HepG2 (cell line): ENCODE data around the gene EBF4. TPM values are rescaled to one million over a fixed set of nuclear protein-coding genes. Genes with fewer than 3 reads are reported as not detected.
A peak's percentile ranks its signal among the peaks of the same experiment; 100 is the strongest.

Experiments used
- AHDC1 ChIP-seq: sonication (generic); formaldehyde crosslinking; IDR thresholded peaks from 2 replicates; pipeline ENCODE4 v1.5.1; 2020; ENCODE audit warnings: mild to moderate bottlenecking, missing genetic modification reagents, borderline replicate concordance
- ARID5B ChIP-seq: IDR thresholded peaks from 2 replicates; pipeline ENCODE4 v1.4.0; 2020; ENCODE audit warnings: mild to moderate bottlenecking, missing genetic modification reagents
- CENPBD1 ChIP-seq: sonication (generic); formaldehyde crosslinking; IDR thresholded peaks from 2 replicates; pipeline ENCODE4 v1.8.0; 2022; ENCODE audit warnings: missing genetic modification reagents, low read depth, mild to moderate bottlenecking, borderline replicate concordance
- FOXA3 ChIP-seq: IDR thresholded peaks from 2 replicates; pipeline ENCODE4 v1.6.1; 2016; ENCODE audit warnings: missing genetic modification reagents, missing compliant biosample characterization
- GTF2F1 ChIP-seq: fragments of 150-350 bp; IDR thresholded peaks from 2 replicates; pipeline ENCODE4 v1.6.1; 2014; ENCODE audit warnings: low read length
- HNF4A ChIP-seq: sonication (generic); formaldehyde crosslinking; IDR thresholded peaks from 2 replicates; pipeline ENCODE4 v1.4.0; 2020; ENCODE audit warnings: missing genetic modification reagents
- HNRNPUL1 ChIP-seq: fragments of 200-400 bp; formaldehyde crosslinking; IDR thresholded peaks from 2 replicates; pipeline ENCODE4 v1.6.1; 2017; ENCODE audit warnings: low read depth, mild to moderate bottlenecking, low read length, moderate library complexity
- MED8 ChIP-seq: sonication (generic); formaldehyde crosslinking; IDR thresholded peaks from 2 replicates; pipeline ENCODE4 v1.8.1; 2023; ENCODE audit warnings: mild to moderate bottlenecking, missing genetic modification reagents; ENCODE audit not compliant: insufficient replicate concordance
- NR2F6 ChIP-seq, 2 experiments: IDR thresholded peaks; 2 replicates each; pipeline ENCODE4 v1.6.1; 2016; ENCODE audit warnings: antibody characterized with exemption in 1 of 2, mild to moderate bottlenecking in 1 of 2
- PHF20 ChIP-seq: sonication (generic); formaldehyde crosslinking; IDR thresholded peaks from 2 replicates; pipeline ENCODE4 v1.5.0; 2020; ENCODE audit warnings: mild to moderate bottlenecking, missing genetic modification reagents
- POLR2AphosphoS2 ChIP-seq: IDR thresholded peaks from 2 replicates; pipeline ENCODE4 v1.6.1; 2011; ENCODE audit warnings: low read depth, low read length, improper control_type of control experiment
- TMF1 ChIP-seq: sonication (generic); formaldehyde crosslinking; IDR thresholded peaks from 2 replicates; pipeline ENCODE4 v1.8.1; 2022; ENCODE audit warnings: low read depth, missing genetic modification reagents
- U2AF1 ChIP-seq: fragments of 200-400 bp; formaldehyde crosslinking; optimal IDR thresholded peaks from 2 replicates; pipeline ENCODE3; 2017; ENCODE audit warnings: mild to moderate bottlenecking, low read depth, low read length
- ZBTB38 ChIP-seq: sonication (generic); formaldehyde crosslinking; IDR thresholded peaks from 2 replicates; pipeline ENCODE4 v1.5.1; 2020; ENCODE audit warnings: mild to moderate bottlenecking, missing genetic modification reagents
- ZFP36L1 ChIP-seq: sonication (generic); formaldehyde crosslinking; IDR thresholded peaks from 2 replicates; pipeline ENCODE4 v1.8.0; 2022; ENCODE audit warnings: mild to moderate bottlenecking, missing genetic modification reagents, moderate library complexity
- ZNF235 ChIP-seq: sonication (generic); formaldehyde crosslinking; IDR thresholded peaks from 2 replicates; pipeline ENCODE4 v1.8.1; 2023; ENCODE audit warnings: mild to moderate bottlenecking, missing genetic modification reagents, borderline replicate concordance
- ZNF264 ChIP-seq: sonication (generic); formaldehyde crosslinking; IDR thresholded peaks from 2 replicates; pipeline ENCODE4 v1.4.0; 2020; ENCODE audit warnings: missing genetic modification reagents
- ZNF720 ChIP-seq: sonication (generic); formaldehyde crosslinking; IDR thresholded peaks from 2 replicates; pipeline ENCODE4 v1.4.0; 2020; ENCODE audit warnings: missing genetic modification reagents
- ZNF724P ChIP-seq: sonication (generic); formaldehyde crosslinking; IDR thresholded peaks from 2 replicates; pipeline ENCODE4 v1.8.0; 2022; ENCODE audit warnings: missing genetic modification reagents, borderline replicate concordance
- ZSCAN31 ChIP-seq: sonication (generic); formaldehyde crosslinking; IDR thresholded peaks from 2 replicates; pipeline ENCODE4 v1.5.0; 2020; ENCODE audit warnings: low read depth, mild to moderate bottlenecking, missing genetic modification reagents
- polyA plus RNA-seq, 8 experiments: library from polyadenylated mRNA; depleted of rRNA in 3 of 8; stranded (reverse) in 7 of 8; unstranded in 1 of 8; fragments of >200 nt; fragmentation: Illumina TruSeq in 4 of 8; extraction: Trizol in 4 of 8; gene quantifications; 2 replicates each; pipeline versions ENCODE4 v1.2.1 to v1.2.3, GENCODE V29; 2011 to 2016; ENCODE audit warnings: low read depth in 4 of 8, missing spikeins in 1 of 8, mixed read lengths in 1 of 8; ENCODE audit not compliant: insufficient read depth in 1 of 8
- total RNA-seq, 5 experiments: library from RNA; depleted of rRNA; stranded (reverse); fragments of >200 nt; fragmentation: Illumina TruSeq; extraction: Trizol; gene quantifications; 2 replicates each; pipeline ENCODE4 v1.2.3, GENCODE V29; 2016; ENCODE audit warnings: low read depth in 1 of 5

EBF4 gene
- total and polyA plus RNA-seq, 2 of the 13 experiments (the other 11 are each of a cell fraction or from before 2014, with no cell fraction given), result 0.84 to 2.2 TPM

GRCh38 chr20:2752567-2753460 lies 60.2 kb downstream of the EBF4 start (continued):
- TF ChIP-seq AHDC1 (CRISPR knock-in tag) (no peak), ZFP36L1 (no peak), NR2F6 (IDR thresholded peaks at IDR 0.05) (no peak), NR2F6 (CRISPR knock-in tag; IDR thresholded peaks at IDR 0.05) (no peak; the same call in 1 of the 2 replicates), POLR2AphosphoS2 (no peak), HNRNPUL1 (no peak), U2AF1 (peak; percentile 75), PHF20 (no peak), ZNF724P (CRISPR knock-in tag) (no peak; the same call in 1 of the 2 replicates), TMF1 (CRISPR knock-in tag) (no peak; the same call in 1 of the 2 replicates), FOXA3 (CRISPR knock-in tag) (no peak), ZNF720 (CRISPR knock-in tag) (no peak), ZSCAN31 (peak; percentile 33; the same call in 1 of the 2 replicates), ZNF235 (CRISPR knock-in tag) (no peak), ZBTB38 (CRISPR knock-in tag) (no peak), HNF4A (CRISPR knock-in tag) (no peak), ARID5B (no peak), ZNF264 (CRISPR knock-in tag) (no peak), CENPBD1 (CRISPR knock-in tag) (no peak), MED8 (CRISPR knock-in tag) (peak; percentile 71), GTF2F1 (no peak)
